ENCODE results near the gene HMGN4. TPM values are rescaled to one million over a fixed set of nuclear protein-coding genes. Genes with fewer than 3 reads are reported as not detected.

Gene HMGN4
- total RNA-seq, 1 experiment from 2014 or later = 73.8 TPM

DNA sequence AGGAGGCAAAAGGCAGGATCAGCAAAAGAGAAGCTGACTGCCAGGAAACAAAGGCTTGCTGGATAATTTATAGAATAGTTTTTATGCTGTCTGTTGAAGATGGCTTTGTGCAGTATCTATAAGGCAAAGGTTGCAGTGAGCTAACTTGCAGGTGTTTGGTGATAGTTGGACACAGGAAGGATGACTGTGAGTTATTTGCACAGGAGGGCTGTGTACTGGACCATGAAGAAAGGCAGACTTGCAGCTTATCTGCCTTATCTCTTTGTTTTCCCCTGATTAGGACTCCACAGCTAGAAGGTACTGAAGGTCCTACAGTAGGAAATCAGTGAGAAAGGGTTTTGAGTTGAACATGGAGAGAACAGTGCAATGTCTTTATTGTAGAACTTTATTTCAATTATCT, 36.0 kb upstream of the HMGN4 start:
- H3K4me1 ChIP-seq (ENCODE audit: control insufficient read depth in 1 of 2, insufficient read depth in 2 of 2, low read length in 2 of 2) = peaks cover 0 to 3% of the 10 kb centered on the region in 2 experiments; a peak in 1 of 4 replicates
- H3K79me2 ChIP-seq (ENCODE audit: insufficient read depth, low read length) = no peaks in the 10 kb centered on the region
- H3K27me3 ChIP-seq (ENCODE audit: insufficient read depth, low read length) = no peaks in the 10 kb centered on the region
- no peak overlapping the region for H3K4me2 ChIP-seq (ENCODE audit: low read length)
- ChIA-PET CTCF (no interaction called here), POLR2A (no interaction called here), RAD21 (ENCODE audit: low non-redundant PET in 1 of 2, low total read pairs in 2 of 2, uncharacterized antibody in 2 of 2, unreplicated experiment in 2 of 2) (no interaction called here)
- H3K9ac ChIP-seq (ENCODE audit: low read length) = no peak overlapping the region
- TF ChIP-seq CEBPB (IDR thresholded peaks at IDR 0.05; ENCODE audit: low read depth) (no peak), EGR1 (IDR thresholded peaks at IDR 0.05; ENCODE audit: low read depth) (no peak), SIN3A (IDR thresholded peaks at IDR 0.05; ENCODE audit: low read depth) (no peak), POLR2AphosphoS5 (IDR thresholded peaks at IDR 0.05; ENCODE audit: low read depth, low read length) (no peak)
- TF ChIP-seq, protein P1, sequence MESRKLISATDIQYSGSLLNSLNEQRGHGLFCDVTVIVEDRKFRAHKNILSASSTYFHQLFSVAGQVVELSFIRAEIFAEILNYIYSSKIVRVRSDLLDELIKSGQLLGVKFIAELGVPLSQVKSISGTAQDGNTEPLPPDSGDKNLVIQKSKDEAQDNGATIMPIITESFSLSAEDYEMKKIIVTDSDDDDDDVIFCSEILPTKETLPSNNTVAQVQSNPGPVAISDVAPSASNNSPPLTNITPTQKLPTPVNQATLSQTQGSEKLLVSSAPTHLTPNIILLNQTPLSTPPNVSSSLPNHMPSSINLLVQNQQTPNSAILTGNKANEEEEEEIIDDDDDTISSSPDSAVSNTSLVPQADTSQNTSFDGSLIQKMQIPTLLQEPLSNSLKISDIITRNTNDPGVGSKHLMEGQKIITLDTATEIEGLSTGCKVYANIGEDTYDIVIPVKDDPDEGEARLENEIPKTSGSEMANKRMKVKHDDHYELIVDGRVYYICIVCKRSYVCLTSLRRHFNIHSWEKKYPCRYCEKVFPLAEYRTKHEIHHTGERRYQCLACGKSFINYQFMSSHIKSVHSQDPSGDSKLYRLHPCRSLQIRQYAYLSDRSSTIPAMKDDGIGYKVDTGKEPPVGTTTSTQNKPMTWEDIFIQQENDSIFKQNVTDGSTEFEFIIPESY (IDR thresholded peaks at IDR 0.05; ENCODE audit: extremely low read depth, insufficient replicate concordance, low read length) = no peak
- ATAC-seq (no peak), DNase-seq (ENCODE audit: low read depth, low spot score) (no peak)
- no peaks in the 10 kb centered on the region for H4K20me1 ChIP-seq (ENCODE audit: insufficient read depth)
- no peak overlapping the region for H2AFZ ChIP-seq (ENCODE audit: low read depth, low read length, poor library complexity, severe bottlenecking)
- H3K27ac ChIP-seq (ENCODE audit: low read depth, low read length) = no peak overlapping the region
- intact Hi-C loops (cut with micrococcal nuclease) = no loop called here
- H3K4me3 ChIP-seq (replicated peaks in 1 of 2; ENCODE audit: low read depth in 1 of 2, low read length in 2 of 2) = no peak overlapping the region
- no peaks in the 10 kb centered on the region for H3K36me3 ChIP-seq (ENCODE audit: control insufficient read depth in 1 of 2, insufficient read depth in 2 of 2, low read length in 2 of 2)
- H3K9me2 ChIP-seq (ENCODE audit: insufficient read depth) = no peaks in the 10 kb centered on the region
- BruUV-seq (replicated peaks) = no TSS peak
- H3K9me3 ChIP-seq (ENCODE audit: control insufficient read depth in 1 of 2, insufficient read depth in 1 of 2, low read depth in 1 of 2, low read length in 2 of 2) = no peaks in the 10 kb centered on the region

DNA sequence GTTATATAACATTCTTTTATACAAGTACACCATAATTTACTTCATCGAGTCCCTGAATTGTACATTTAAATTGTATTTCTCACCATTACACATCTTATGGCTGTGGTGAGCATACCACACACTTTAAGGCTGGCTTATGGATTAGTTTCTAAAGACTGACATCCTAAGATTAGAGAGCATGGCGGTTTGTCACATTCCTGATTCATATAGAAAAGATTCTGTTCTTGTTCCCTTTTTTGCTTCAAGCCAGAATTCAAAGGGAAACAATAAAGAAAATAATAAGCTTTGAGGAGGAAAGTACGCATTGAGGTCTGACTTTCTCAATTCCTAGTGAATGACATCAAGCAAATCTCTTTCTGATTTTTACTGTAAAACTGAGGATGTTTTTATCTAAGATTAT, 35.5 kb upstream of the HMGN4 start:
- CTCF ChIA-PET = no interaction called here
- no TSS peak for BruUV-seq (replicated peaks)
- Histone ChIP-seq H3K27ac (ENCODE audit: low read depth, low read length) (no peak overlapping the region), H3K4me3 (replicated peaks in 1 of 2; ENCODE audit: low read depth in 1 of 2, low read length in 2 of 2) (no peak overlapping the region), H3K79me2 (ENCODE audit: insufficient read depth, low read length) (no peaks in the 10 kb centered on the region), H3K9me2 (ENCODE audit: insufficient read depth) (no peaks in the 10 kb centered on the region), H3K4me2 (ENCODE audit: low read length) (no peak overlapping the region), H2AFZ (ENCODE audit: low read depth, low read length, poor library complexity, severe bottlenecking) (no peak overlapping the region), H3K36me3 (ENCODE audit: control insufficient read depth in 1 of 2, insufficient read depth in 2 of 2, low read length in 2 of 2) (no peaks in the 10 kb centered on the region), H3K27me3 (ENCODE audit: insufficient read depth, low read length) (no peaks in the 10 kb centered on the region), H3K4me1 (ENCODE audit: control insufficient read depth in 1 of 2, insufficient read depth in 2 of 2, low read length in 2 of 2) (peaks cover 0 to 3% of the 10 kb centered on the region in 2 experiments; a peak in 1 of 4 replicates), H3K9ac (ENCODE audit: low read length) (no peak overlapping the region), H3K9me3 (ENCODE audit: control insufficient read depth in 1 of 2, insufficient read depth in 1 of 2, low read depth in 1 of 2, low read length in 2 of 2) (no peaks in the 10 kb centered on the region), H4K20me1 (ENCODE audit: insufficient read depth) (no peaks in the 10 kb centered on the region)
- intact Hi-C loops (cut with micrococcal nuclease) = no loop called here
- TF ChIP-seq EZH2phosphoT487 (IDR thresholded peaks at IDR 0.05; ENCODE audit: borderline replicate concordance) (no peak), POLR2A (IDR thresholded peaks at IDR 0.05; ENCODE audit: borderline replicate concordance, extremely low read depth, insufficient read depth, insufficient read length) (no peak), SP1 (IDR thresholded peaks at IDR 0.05; ENCODE audit: low read depth) (no peak), CBX3 (IDR thresholded peaks at IDR 0.05; ENCODE audit: low read depth) (no peak), JUND (IDR thresholded peaks at IDR 0.05) (no peak), SIN3A (IDR thresholded peaks at IDR 0.05; ENCODE audit: low read depth) (no peak), TCF7L2 (IDR thresholded peaks at IDR 0.05; ENCODE audit: borderline replicate concordance, extremely low read depth, insufficient read depth, insufficient read length) (no peak), EGR1 (IDR thresholded peaks at IDR 0.05; ENCODE audit: low read depth) (no peak)
- TF ChIP-seq, protein P2, sequence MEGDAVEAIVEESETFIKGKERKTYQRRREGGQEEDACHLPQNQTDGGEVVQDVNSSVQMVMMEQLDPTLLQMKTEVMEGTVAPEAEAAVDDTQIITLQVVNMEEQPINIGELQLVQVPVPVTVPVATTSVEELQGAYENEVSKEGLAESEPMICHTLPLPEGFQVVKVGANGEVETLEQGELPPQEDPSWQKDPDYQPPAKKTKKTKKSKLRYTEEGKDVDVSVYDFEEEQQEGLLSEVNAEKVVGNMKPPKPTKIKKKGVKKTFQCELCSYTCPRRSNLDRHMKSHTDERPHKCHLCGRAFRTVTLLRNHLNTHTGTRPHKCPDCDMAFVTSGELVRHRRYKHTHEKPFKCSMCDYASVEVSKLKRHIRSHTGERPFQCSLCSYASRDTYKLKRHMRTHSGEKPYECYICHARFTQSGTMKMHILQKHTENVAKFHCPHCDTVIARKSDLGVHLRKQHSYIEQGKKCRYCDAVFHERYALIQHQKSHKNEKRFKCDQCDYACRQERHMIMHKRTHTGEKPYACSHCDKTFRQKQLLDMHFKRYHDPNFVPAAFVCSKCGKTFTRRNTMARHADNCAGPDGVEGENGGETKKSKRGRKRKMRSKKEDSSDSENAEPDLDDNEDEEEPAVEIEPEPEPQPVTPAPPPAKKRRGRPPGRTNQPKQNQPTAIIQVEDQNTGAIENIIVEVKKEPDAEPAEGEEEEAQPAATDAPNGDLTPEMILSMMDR (IDR thresholded peaks at IDR 0.05 in 2 of 3, conservative IDR thresholded peaks at IDR 0.05 in 1 of 3; ENCODE audit: borderline replicate concordance in 1 of 3, insufficient read depth in 1 of 3, low read depth in 2 of 3, low read length in 2 of 3) = no peak
- TF ChIP-seq, protein P3, sequence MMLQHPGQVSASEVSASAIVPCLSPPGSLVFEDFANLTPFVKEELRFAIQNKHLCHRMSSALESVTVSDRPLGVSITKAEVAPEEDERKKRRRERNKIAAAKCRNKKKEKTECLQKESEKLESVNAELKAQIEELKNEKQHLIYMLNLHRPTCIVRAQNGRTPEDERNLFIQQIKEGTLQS (IDR thresholded peaks at IDR 0.05) = no peak
- ATAC-seq (no peak), DNase-seq (ENCODE audit: low read depth, low spot score) (no peak)
- RAD21 ChIA-PET (ENCODE audit: low non-redundant PET in 1 of 2, low total read pairs in 2 of 2, uncharacterized antibody in 2 of 2, unreplicated experiment in 2 of 2) = no interaction called here
- POLR2A ChIA-PET = no interaction called here

All from HCT116 (cell line).